DOHH2 (cell line): ENCODE results near the gene MYO5C.

Experiments used
- H3F3A ChIP-seq: fragments of 200-600 bp; sonication (generic), shearing (Covaris generic); 2 replicates; pipeline ENCODE4 v1.6.0; 2016; ENCODE audit warnings: antibody characterized with exemption, mild to moderate bottlenecking; ENCODE audit not compliant: control insufficient read depth, insufficient read depth
- H3K27ac ChIP-seq: fragments of 200-600 bp; sonication (generic); 2 replicates; pipeline ENCODE4 v1.5.1; 2014; ENCODE audit warnings: low read depth, mild to moderate bottlenecking, low read length, moderate library complexity
- H3K27me3 ChIP-seq: fragments of 200-600 bp; sonication (generic); 2 replicates; pipeline ENCODE4 v1.6.1; 2014; ENCODE audit warnings: mild to moderate bottlenecking, low read length, mixed read lengths; ENCODE audit not compliant: control insufficient read depth
- H3K36me3 ChIP-seq: fragments of 200-600 bp; sonication (generic); 2 replicates; pipeline ENCODE4 v1.6.1; 2014; ENCODE audit warnings: mild to moderate bottlenecking, low read length, moderate library complexity, mixed read lengths; ENCODE audit not compliant: control insufficient read depth
- H3K4me1 ChIP-seq: fragments of 200-600 bp; sonication (generic); 2 replicates; pipeline ENCODE4 v1.6.1; 2014; ENCODE audit warnings: mild to moderate bottlenecking, low read length, mixed read lengths; ENCODE audit not compliant: control insufficient read depth
- H3K4me2 ChIP-seq: fragments of 200-600 bp; sonication (generic); 2 replicates; pipeline ENCODE4 v1.6.0; 2014; ENCODE audit warnings: mild to moderate bottlenecking, low read length, moderate library complexity
- H3K4me3 ChIP-seq: fragments of 200-600 bp; sonication (generic); 2 replicates; pipeline ENCODE4 v1.5.1; 2014; ENCODE audit warnings: mild to moderate bottlenecking, low read length, mixed read lengths
- H3K79me2 ChIP-seq: fragments of 200-600 bp; sonication (generic); 2 replicates; pipeline ENCODE4 v1.6.1; 2014; ENCODE audit warnings: mild to moderate bottlenecking, low read length, mixed read lengths; ENCODE audit not compliant: control insufficient read depth
- H3K9me2 ChIP-seq: fragments of 200-600 bp; sonication (generic); replicated peaks from 2 replicates; pipeline ENCODE4 v1.6.1; 2014; ENCODE audit warnings: mild to moderate bottlenecking, low read length, mixed read lengths; ENCODE audit not compliant: control insufficient read depth
- H3K9me3 ChIP-seq: fragments of 200-600 bp; sonication (generic); 2 replicates; pipeline ENCODE4 v1.6.1; 2014; ENCODE audit warnings: antibody characterized with exemption, low read length, mixed read lengths; ENCODE audit not compliant: control insufficient read depth, insufficient read depth
- H4K20me1 ChIP-seq: fragments of 200-600 bp; sonication (generic); 2 replicates; pipeline ENCODE4 v1.6.0; 2014; ENCODE audit warnings: low read depth, mild to moderate bottlenecking, antibody characterized with exemption, low read length, moderate library complexity; ENCODE audit not compliant: control insufficient read depth, insufficient read depth
- EZH2phosphoT487 ChIP-seq: fragments of 200-600 bp; sonication (generic); IDR thresholded peaks from 2 replicates; pipeline ENCODE4 v1.6.1; 2017; ENCODE audit warnings: borderline replicate concordance, mild to moderate bottlenecking, antibody characterized with exemption, low read length, moderate library complexity, mixed read lengths
- TF ChIP-seq, protein P1 (sequence below): fragments of 200-600 bp; sonication (generic); IDR thresholded peaks from one replicate; pipeline ENCODE4 v1.5.1; 2014; ENCODE audit warnings: antibody characterized with exemption, mild to moderate bottlenecking, low read depth, low read length; ENCODE audit not compliant: poor library complexity, severe bottlenecking

Gene MYO5C

DNA sequence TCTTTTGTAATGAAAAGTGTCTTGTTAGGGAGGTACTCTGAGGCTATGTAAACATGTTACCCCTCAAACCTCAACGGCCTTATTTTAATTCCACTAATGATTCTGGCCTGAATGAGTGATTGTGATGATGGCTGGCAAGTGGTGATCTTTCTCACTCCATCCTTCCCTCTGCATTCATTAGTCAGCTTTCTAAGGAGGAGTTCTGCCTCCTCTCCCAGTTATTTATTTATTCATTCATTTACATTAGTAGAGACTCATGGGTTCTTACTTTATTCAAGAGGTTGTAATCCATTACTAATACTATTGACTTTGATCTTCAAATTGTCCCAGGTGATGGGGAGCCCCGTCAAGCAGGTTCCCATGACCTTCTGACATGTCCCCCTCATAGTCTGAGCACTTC, 139.7 kb downstream of the MYO5C start:
- no peaks in the 10 kb centered on the region; the same call in 1 of the 2 replicates for H4K20me1 ChIP-seq
- no peak overlapping the region for H3K4me3 ChIP-seq
- no peaks in the 10 kb centered on the region for H3K9me2 ChIP-seq
- H3K9me3 ChIP-seq = no peaks in the 10 kb centered on the region
- H3K79me2 ChIP-seq = peaks cover 22% of the 10 kb centered on the region
- H3K36me3 ChIP-seq = peaks cover 32% of the 10 kb centered on the region
- no peaks in the 10 kb centered on the region for H3F3A ChIP-seq
- TF ChIP-seq EZH2phosphoT487 = no peak
- TF ChIP-seq, protein P1, sequence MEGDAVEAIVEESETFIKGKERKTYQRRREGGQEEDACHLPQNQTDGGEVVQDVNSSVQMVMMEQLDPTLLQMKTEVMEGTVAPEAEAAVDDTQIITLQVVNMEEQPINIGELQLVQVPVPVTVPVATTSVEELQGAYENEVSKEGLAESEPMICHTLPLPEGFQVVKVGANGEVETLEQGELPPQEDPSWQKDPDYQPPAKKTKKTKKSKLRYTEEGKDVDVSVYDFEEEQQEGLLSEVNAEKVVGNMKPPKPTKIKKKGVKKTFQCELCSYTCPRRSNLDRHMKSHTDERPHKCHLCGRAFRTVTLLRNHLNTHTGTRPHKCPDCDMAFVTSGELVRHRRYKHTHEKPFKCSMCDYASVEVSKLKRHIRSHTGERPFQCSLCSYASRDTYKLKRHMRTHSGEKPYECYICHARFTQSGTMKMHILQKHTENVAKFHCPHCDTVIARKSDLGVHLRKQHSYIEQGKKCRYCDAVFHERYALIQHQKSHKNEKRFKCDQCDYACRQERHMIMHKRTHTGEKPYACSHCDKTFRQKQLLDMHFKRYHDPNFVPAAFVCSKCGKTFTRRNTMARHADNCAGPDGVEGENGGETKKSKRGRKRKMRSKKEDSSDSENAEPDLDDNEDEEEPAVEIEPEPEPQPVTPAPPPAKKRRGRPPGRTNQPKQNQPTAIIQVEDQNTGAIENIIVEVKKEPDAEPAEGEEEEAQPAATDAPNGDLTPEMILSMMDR = no peak
- no peak overlapping the region for H3K27ac ChIP-seq
- H3K27me3 ChIP-seq = no peaks in the 10 kb centered on the region
- H3K4me2 ChIP-seq = peak overlapping the region; percentile 13
- peaks cover 17% of the 10 kb centered on the region for H3K4me1 ChIP-seq

DNA sequence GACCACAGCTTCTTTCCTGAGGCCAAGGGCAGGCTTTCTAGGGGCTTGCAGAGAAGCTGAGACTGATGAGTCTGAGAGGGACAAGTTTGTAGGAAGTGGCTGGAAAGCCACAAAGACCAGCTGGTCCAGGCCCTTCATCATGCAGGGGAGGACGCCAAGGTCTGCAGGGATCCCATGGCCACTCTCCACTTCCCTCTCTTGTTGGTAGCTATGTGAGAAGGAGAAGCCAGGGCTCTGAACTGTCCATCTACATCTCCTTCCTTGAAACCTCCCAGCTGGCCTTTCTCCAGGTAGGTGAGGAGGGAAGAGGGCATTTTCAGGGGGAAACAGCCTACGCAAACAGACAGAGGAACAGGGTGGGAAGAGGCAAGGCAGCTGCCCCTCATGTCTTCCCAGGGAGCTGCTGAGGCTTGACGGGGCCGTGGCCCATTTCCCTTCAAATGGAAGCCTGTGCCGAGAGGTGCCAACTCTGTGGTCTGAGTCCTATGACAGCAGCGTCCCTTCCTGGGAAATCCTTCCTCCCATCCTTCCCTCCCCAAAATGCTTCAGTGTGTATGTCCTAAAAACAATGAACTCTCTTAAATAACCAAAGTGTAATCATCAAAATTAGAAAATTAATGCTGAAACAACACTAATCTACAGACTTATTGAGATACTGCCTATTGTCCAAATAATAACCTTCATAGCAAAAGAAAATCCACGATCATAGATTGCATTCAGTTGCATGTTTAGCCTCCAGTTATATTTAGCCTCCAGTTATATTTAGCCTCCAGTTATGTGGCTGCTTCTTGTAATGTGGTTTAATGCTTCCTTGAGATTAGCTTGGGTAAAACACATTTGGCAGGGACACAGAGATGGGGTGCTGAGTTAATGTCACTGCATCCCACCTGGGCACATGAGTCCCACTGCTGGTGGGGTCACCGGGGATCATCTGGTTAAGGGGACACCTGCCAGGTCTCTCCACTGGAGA, 140.4 kb downstream of the MYO5C start:
- Histone ChIP-seq H3K4me1 (peaks cover 17% of the 10 kb centered on the region), H3K4me2 (peak overlapping the region; percentile 13), H3K36me3 (peaks cover 34% of the 10 kb centered on the region), H3K27ac (no peak overlapping the region), H4K20me1 (no peaks in the 10 kb centered on the region; the same call in 1 of the 2 replicates), H3K79me2 (peaks cover 18% of the 10 kb centered on the region), H3K9me2 (no peaks in the 10 kb centered on the region), H3K27me3 (no peaks in the 10 kb centered on the region), H3K9me3 (no peaks in the 10 kb centered on the region), H3F3A (no peaks in the 10 kb centered on the region), H3K4me3 (no peak overlapping the region)
- TF ChIP-seq EZH2phosphoT487 = no peak

DNA sequence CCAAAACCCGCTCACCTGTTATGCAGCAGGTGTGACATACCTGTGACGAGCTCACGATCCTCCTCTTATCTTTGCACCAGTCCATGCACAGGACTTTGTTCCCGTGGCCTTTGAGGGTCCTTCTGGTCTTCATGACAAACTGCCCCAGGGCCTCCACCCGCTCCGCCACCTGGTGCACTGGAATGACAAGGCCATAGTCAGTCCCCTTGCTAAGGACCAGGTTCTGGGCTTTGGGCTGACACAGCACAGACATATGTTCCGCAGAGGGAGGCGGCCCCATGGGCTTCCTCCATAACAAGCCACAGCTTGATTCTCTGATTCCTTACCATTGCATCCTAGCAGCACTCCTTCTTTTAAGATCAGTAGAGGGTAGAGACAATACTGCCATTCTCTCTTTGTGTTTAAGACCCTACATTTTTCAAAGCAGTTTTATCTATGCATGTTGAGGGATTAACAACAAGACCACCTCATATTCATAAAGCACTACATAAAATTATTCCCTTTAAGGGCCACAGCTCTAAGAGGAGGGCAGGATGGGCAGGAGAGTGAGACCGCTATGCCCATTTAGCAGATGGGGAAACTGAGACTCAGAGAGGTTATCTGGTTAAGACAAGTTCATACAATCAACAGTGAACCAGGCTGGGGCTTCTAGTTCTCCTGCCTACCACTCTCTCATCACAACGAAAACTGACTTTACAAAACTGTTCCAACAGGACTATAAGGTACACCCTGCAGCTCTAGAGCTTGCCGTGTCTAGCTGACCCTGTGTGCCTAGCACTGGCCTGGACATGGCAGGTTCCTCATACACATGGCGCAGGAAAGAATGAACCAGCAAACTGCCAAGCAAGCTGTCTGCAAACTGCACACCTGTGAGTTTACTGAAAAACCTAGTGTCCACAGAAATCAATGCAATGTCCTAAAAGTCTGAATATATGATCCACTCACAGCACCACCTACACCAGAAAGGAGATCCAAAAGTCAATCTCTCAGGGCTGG, 141.4 kb downstream of the MYO5C start:
- H3K4me3 ChIP-seq = no peak overlapping the region
- no peaks in the 10 kb centered on the region; the same call in 1 of the 2 replicates for H4K20me1 ChIP-seq
- H3K4me2 ChIP-seq = no peak overlapping the region
- no peaks in the 10 kb centered on the region for H3F3A ChIP-seq
- peaks cover 17% of the 10 kb centered on the region for H3K4me1 ChIP-seq
- TF ChIP-seq, protein P1 = no peak
- TF ChIP-seq EZH2phosphoT487 = no peak
- peaks cover 36% of the 10 kb centered on the region for H3K36me3 ChIP-seq
- H3K27ac ChIP-seq = no peak overlapping the region
- no peaks in the 10 kb centered on the region for H3K9me2 ChIP-seq
- no peaks in the 10 kb centered on the region for H3K9me3 ChIP-seq
- H3K79me2 ChIP-seq = peaks cover 16% of the 10 kb centered on the region
- H3K27me3 ChIP-seq = no peaks in the 10 kb centered on the region
